HG03565 (cell line): ENCODE measurements around the gene ROCK2.
"Not testable (repeated sequence)": the region's sequence is repeated elsewhere in the genome, so short reads cannot be mapped to it uniquely, and the experiment has no call there.

Experiments
- ATAC-seq: cut with Tn5 transposase; IDR thresholded peaks from one replicate; pipeline ENCODE4 v1.9.1; 2021; ENCODE audit warnings: mild to moderate bottlenecking, moderate library complexity; ENCODE audit not compliant: unreplicated experiment

ROCK2 gene

GRCh38 chr2:11239666-11240462 lies 104.6 kb downstream of the ROCK2 start:
- ATAC-seq = no peak

DNA sequence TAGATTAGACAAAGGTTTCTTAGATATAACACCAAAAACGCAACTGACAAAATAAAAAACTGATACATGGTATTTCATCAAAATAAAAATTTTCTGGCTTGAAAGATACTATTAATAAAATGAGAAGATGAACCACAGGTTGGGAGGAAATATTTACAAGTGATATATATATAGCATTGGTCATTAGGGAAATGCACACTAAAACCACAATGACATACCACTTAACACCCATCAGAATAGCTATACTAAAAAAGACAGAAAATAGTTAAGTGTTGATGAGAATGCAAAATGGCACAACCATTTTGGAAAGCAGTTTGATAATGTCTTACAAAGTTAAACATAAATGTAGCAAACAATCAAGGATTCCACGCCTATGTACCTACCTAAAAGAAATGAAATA lies 105.3 kb downstream of the ROCK2 start:
- no peak for ATAC-seq

DNA sequence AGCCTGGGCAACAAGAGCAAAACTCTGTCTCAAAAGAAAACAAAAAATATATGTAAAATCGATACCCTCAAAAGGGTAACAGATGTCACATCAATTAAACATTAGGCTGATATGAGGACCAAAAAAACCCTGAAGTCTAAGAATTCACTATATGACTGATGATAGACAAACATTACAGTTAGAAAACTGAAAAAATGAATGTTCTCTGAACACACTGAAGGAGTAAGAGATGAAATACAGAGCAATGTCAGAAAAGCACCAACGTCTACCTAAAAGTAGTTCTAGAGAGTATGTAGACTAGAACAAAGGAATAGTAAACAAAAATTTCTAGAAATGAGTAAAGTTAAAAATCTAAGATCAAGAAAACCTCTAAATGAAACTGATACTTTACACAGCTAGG lies 107.3 kb downstream of the ROCK2 start:
- no peak for ATAC-seq

GRCh38 chr2:11236335-11236734 lies 108.1 kb downstream of the ROCK2 start:
- ATAC-seq = no peak

- ATAC-seq = no peak
Observed at GRCh38 chr2:11235583-11235982, 108.9 kb downstream of the ROCK2 start.

DNA sequence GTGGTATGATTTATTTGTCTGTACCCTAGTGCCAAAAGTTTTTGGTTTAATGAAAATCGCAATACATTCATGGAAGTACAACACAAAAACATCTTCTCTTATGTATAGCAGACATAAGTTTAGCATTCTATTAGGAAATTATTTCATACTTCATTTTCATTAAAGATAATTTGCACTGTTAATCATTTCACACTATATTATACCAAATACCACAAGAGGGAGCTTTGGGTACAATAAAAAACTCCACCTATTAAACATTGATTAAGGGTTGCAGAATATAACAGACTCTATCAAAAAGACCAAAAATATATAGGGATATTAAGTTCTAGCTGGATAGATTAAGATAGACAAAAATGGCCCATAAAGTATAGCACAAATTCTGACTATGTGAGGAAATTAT lies 110.1 kb downstream of the ROCK2 start:
- ATAC-seq = no peak

- ATAC-seq = not testable (repeated sequence)
Observed at GRCh38 chr2:11231193-11231592, 113.2 kb downstream of the ROCK2 start.

- no peak for ATAC-seq
Observed at GRCh38 chr2:11228692-11229091, 115.7 kb downstream of the ROCK2 start.

DNA sequence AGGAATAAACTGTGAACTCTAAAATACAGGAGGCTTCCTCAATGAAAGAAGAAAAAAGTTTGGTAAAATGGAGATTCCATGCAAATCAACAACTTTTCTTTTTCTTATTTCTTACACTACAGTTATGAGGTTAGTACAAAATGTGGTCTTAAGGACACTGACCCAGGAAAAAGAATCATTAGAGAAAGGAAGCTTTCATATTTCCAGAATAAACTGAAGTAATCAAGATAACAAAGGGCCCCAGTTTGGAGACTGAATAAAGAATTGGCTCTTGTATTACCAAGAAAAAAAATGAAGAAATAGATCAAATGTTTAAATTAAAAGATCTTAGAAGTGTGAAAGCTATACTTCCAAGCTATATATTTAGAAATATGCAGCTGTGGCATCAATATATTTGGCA lies 116.8 kb downstream of the ROCK2 start:
- no peak for ATAC-seq

DNA sequence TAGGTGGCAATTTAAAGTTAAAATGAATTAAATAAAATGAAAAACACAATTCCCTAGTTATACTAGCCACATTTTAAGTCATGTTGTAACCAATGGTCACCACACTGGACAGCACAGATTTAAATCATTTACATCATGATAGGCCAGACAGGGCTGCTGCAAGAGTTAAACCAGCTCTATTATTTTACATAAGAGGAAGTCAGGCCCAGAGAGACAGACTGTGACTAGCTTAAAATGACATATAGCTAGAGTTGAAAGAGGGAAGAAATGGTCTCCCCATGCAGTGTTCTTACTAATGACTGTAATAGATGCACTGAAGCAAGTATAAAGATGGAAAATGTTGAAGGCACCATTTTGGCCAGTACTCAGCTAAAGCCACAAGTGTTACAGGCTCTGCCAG lies 119.5 kb downstream of the ROCK2 start:
- no peak for ATAC-seq

DNA sequence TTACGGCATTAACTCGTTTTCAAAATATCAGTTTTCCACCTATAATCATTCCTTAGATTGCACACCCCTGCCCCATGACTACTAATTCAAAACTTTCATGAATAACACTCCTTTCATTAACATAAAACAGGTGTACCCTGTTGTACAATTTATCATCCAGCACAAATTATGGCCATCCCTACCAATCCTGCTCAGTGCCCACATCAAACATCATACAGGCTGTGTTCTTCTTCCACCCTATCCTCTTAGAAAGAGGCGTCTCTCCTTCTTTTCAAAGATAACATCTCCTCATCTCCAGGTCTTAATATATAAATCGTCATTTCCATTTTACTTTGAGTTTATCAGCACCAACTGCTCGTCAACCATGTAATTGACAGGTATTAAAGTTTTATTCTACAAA lies 121.6 kb downstream of the ROCK2 start:
- no peak for ATAC-seq

GRCh38 chr2:11220445-11220844 lies 124.0 kb downstream of the ROCK2 start:
- ATAC-seq = no peak

DNA sequence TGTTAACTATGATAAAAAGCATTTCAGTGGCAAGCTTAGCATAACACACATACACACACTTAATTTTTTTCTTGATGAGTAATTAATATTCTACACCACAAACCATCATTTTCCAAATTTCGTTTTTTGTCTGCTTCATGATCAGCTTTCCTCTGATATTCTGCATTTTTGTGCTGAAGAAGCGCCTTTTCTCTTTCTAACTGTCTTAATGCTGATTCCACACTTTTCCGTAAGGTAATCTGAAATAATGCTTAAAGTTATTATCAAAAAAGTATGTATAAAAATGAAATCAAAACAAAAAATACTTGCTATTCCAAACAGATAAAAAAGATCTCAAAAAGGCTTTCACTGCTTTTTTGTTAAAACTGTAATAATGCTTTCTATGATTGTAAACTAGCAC lies 129.0 kb downstream of the ROCK2 start:
- ATAC-seq = no peak

GRCh38 chr2:11214770-11215169 lies 129.7 kb downstream of the ROCK2 start:
- no peak for ATAC-seq

DNA sequence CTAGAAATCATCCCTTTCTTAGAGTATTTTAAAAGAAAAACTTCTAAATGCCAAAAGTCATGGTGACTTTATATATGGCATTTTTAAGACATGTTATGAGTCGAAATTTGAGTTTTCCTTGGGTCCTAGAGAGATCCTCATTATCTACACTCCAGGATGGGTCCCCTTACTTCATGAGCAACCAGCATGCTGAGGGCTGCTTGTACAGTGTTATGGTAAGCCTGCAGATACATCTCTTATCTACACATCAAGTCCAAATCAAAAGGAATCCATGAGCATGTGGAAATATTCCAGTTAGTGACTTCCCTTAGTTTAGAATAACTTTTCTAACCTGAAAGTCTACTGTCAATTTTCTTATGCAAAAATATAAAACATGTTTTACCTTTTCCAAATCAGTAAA lies 130.5 kb downstream of the ROCK2 start:
- ATAC-seq = no peak

GRCh38 chr2:11213090-11213638 lies 131.3 kb downstream of the ROCK2 start:
- no peak for ATAC-seq

DNA sequence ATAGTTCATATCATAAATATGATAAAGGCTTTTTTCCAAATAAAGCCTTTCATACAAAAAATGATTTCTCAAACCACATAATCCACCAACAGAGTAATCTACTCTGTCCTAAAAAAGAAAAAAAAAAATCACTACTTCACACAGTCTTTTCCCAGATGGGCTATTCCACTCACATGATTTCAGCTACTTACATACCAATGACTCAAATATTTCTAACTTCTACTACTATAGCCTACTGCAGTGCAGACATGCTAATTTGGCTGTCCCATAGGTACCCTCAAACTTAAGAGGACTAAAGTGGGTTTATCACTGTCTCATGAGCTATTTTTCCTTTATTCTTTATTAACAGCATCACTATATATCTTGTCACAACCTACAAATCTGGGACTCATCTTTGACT lies 131.8 kb downstream of the ROCK2 start:
- no peak for ATAC-seq

DNA sequence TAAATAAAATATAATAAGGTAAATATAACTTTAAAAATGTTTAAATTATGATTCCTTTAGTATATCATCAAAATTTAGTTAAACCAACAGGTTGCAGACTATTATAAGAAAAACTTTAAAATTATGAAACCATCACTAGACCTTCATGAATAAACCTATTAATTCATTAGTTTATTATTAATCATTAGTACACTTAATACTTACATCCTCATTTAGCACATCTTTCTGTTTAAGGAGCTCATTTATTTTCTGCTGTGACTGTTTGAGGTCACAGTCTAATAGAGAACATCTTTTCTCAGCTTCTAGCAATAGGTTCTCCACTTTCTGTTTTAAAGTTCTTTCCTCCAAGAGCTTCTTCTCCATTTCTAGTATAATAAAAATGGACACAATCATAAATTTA lies 136.4 kb downstream of the ROCK2 start:
- no peak for ATAC-seq

GRCh38 chr2:11203480-11203879 lies 141.0 kb downstream of the ROCK2 start:
- peak; percentile 66 for ATAC-seq

DNA sequence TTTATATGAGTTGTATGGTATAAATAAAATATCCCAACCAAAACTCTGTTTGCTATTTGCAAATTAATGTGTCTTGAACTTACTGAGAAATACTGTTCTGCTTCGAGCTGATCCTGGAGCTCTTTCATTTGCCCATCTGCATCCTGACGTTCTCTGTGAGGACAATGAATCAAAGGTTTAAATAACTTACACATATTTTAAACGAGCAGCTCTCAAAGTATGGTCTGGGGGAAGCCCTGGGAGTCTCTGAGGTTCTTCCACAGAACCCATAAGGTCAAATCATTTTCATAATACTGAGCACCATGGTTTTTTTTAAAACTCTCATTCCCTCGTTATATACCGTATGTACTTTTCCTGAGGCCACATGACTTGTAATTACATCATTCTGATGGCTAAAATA lies 142.5 kb downstream of the ROCK2 start:
- no peak for ATAC-seq

- no peak for ATAC-seq
Observed at GRCh38 chr2:11200651-11201050, 143.8 kb downstream of the ROCK2 start.

- no peak for ATAC-seq
Observed at GRCh38 chr2:11196246-11196645, 148.2 kb downstream of the ROCK2 start.

DNA sequence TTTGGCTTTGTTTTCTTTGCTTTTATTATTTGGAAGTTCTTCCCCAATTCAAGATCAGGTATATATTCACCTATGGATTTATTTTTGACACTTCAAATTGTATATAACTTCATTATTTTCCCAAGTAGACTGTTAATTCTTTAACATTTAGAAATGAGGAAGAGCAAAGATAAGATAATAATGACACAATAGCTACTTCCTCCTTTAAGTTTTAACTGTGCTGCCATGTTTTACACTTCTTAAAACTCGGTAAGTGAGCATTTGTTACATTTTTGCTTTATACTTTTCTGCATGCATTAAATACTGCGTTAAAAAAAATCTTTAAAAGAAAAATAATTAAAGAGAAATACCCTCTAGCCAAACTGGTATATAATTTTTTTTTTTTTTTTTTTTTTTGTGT lies 156.7 kb downstream of the ROCK2 start:
- ATAC-seq = no peak
